ENCODE data around the gene RPL35A.

GRCh38 chr3:197974016-197974415, 24.0 kb downstream of the RPL35A start:
- TF ChIP-seq, protein P1, sequence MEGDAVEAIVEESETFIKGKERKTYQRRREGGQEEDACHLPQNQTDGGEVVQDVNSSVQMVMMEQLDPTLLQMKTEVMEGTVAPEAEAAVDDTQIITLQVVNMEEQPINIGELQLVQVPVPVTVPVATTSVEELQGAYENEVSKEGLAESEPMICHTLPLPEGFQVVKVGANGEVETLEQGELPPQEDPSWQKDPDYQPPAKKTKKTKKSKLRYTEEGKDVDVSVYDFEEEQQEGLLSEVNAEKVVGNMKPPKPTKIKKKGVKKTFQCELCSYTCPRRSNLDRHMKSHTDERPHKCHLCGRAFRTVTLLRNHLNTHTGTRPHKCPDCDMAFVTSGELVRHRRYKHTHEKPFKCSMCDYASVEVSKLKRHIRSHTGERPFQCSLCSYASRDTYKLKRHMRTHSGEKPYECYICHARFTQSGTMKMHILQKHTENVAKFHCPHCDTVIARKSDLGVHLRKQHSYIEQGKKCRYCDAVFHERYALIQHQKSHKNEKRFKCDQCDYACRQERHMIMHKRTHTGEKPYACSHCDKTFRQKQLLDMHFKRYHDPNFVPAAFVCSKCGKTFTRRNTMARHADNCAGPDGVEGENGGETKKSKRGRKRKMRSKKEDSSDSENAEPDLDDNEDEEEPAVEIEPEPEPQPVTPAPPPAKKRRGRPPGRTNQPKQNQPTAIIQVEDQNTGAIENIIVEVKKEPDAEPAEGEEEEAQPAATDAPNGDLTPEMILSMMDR (IDR thresholded peaks at IDR 0.05 in 4 of 5, conservative IDR thresholded peaks at IDR 0.05 in 1 of 5): no peak
- TF ChIP-seq POLR2A (IDR thresholded peaks at IDR 0.05): no peak

All from gastrocnemius medialis (tissue), 4 donors.